ENCODE data around the gene GALNT11. TPM values are rescaled to one million over a fixed set of nuclear protein-coding genes. Genes with fewer than 3 reads are reported as not detected.

Gene GALNT11
- total RNA-seq, 1 donor from 2014 or later: 65.5 TPM

- H3K9me3 Mint-ChIP-seq: peaks cover 7% of the 10 kb centered on the region
- Histone ChIP-seq H3K4me1 (no peaks in the 10 kb centered on the region), H2AFZ (replicated peaks) (no peak overlapping the region), H3K9ac (no peak overlapping the region), H3K27me3 (no peaks in the 10 kb centered on the region), H3K4me2 (no peak overlapping the region), H3K4me3 (no peak overlapping the region), H3K27ac (no peak overlapping the region), H3F3A (ENCODE audit: low read depth) (no peaks in the 10 kb centered on the region), H3K79me2 (ENCODE audit: low read depth) (no peaks in the 10 kb centered on the region), H3K9me3 (ENCODE audit: low read depth) (no peaks in the 10 kb centered on the region), H3K36me3 (peaks cover 2% of the 10 kb centered on the region), H4K20me1 (ENCODE audit: low read depth) (no peaks in the 10 kb centered on the region)
- no peak overlapping the region for H3K4me3 Mint-ChIP-seq
- H3K36me3 Mint-ChIP-seq: peaks cover 36% of the 10 kb centered on the region
- H3K27me3 Mint-ChIP-seq (ENCODE audit: insufficient read depth, low read depth): peaks cover 5% of the 10 kb centered on the region
- TF ChIP-seq EZH2phosphoT487 (IDR thresholded peaks at IDR 0.05) (no peak), CTCF (IDR thresholded peaks at IDR 0.05) (no peak), EZH2 (IDR thresholded peaks at IDR 0.05) (no peak)
- peaks cover 6% of the 10 kb centered on the region for H3K4me1 Mint-ChIP-seq
- no peak for DNase-seq (ENCODE audit: low spot score)
- no peak overlapping the region for H3K27ac Mint-ChIP-seq
Observed at GRCh38 chr7:152130658-152131590, 105.5 kb downstream of the GALNT11 start.

GRCh38 chr7:152131981-152132494 is 106.6 kb downstream of the GALNT11 start:
- TF ChIP-seq CTCF (IDR thresholded peaks at IDR 0.05) (no peak), EZH2phosphoT487 (IDR thresholded peaks at IDR 0.05) (no peak)
- H3K4me1 Mint-ChIP-seq: peaks cover 9% of the 10 kb centered on the region
- Histone ChIP-seq H3K4me1 (no peaks in the 10 kb centered on the region), H3K9ac (no peak overlapping the region), H2AFZ (replicated peaks) (no peak overlapping the region), H3F3A (ENCODE audit: low read depth) (peaks cover 4% of the 10 kb centered on the region), H3K4me2 (no peak overlapping the region), H3K27me3 (no peaks in the 10 kb centered on the region), H3K4me3 (no peak overlapping the region), H4K20me1 (ENCODE audit: low read depth) (no peaks in the 10 kb centered on the region), H3K36me3 (no peaks in the 10 kb centered on the region), H3K27ac (no peak overlapping the region), H3K9me3 (ENCODE audit: low read depth) (no peaks in the 10 kb centered on the region), H3K79me2 (ENCODE audit: low read depth) (no peaks in the 10 kb centered on the region)
- H3K27me3 Mint-ChIP-seq (ENCODE audit: insufficient read depth, low read depth): peaks cover under 1% of the 10 kb centered on the region
- H3K4me3 Mint-ChIP-seq: no peak overlapping the region
- H3K36me3 Mint-ChIP-seq: peaks cover 33% of the 10 kb centered on the region
- H3K27ac Mint-ChIP-seq: no peak overlapping the region
- peaks cover 3% of the 10 kb centered on the region for H3K9me3 Mint-ChIP-seq
- no peak for DNase-seq (ENCODE audit: low spot score)

- Histone ChIP-seq H3K27me3 (no peaks in the 10 kb centered on the region), H3K9me3 (ENCODE audit: low read depth) (no peaks in the 10 kb centered on the region), H3K36me3 (no peaks in the 10 kb centered on the region), H3K4me2 (no peak overlapping the region), H4K20me1 (ENCODE audit: low read depth) (no peaks in the 10 kb centered on the region), H3K4me3 (no peak overlapping the region), H3K27ac (no peak overlapping the region), H2AFZ (replicated peaks) (no peak overlapping the region), H3F3A (ENCODE audit: low read depth) (peaks cover 4% of the 10 kb centered on the region), H3K4me1 (no peaks in the 10 kb centered on the region), H3K9ac (no peak overlapping the region), H3K79me2 (ENCODE audit: low read depth) (no peaks in the 10 kb centered on the region)
- no peak for DNase-seq (ENCODE audit: low spot score)
- peaks cover 9% of the 10 kb centered on the region for H3K4me1 Mint-ChIP-seq
- H3K4me3 Mint-ChIP-seq: no peak overlapping the region
- no peak overlapping the region for H3K27ac Mint-ChIP-seq
- H3K36me3 Mint-ChIP-seq: peaks cover 28% of the 10 kb centered on the region
- H3K9me3 Mint-ChIP-seq: no peaks in the 10 kb centered on the region
- TF ChIP-seq EZH2phosphoT487 (IDR thresholded peaks at IDR 0.05): no peak
- no peak for TF ChIP-seq CTCF (IDR thresholded peaks at IDR 0.05)
- no peaks in the 10 kb centered on the region for H3K27me3 Mint-ChIP-seq (ENCODE audit: insufficient read depth, low read depth)
Observed at GRCh38 chr7:152132812-152133211, 107.3 kb downstream of the GALNT11 start.
